ENCODE measurements around the gene NTRK3. TPM values are rescaled to one million over a fixed set of nuclear protein-coding genes. Genes with fewer than 3 reads are reported as not detected.

NTRK3 gene
- total and polyA plus RNA-seq, 2 of the 8 experiments (the other 6 are each of a cell fraction or from before 2014, with no cell fraction given): 4.5 to 6.8 TPM

- TF ChIP-seq CREB1 (IDR thresholded peaks at IDR 0.05) (no peak), POLR2AphosphoS5 (IDR thresholded peaks at IDR 0.05; ENCODE audit: low read depth, low read length) (no peak), CBX5 (IDR thresholded peaks at IDR 0.05; ENCODE audit: low read depth, low read length) (no peak), HDAC2 (IDR thresholded peaks at IDR 0.05; ENCODE audit: borderline replicate concordance in 1 of 2, low read depth in 2 of 2, low read length in 2 of 2) (no peak), BRCA1 (IDR thresholded peaks at IDR 0.05; ENCODE audit: low read depth, low read length) (no peak)
Measured at GRCh38 chr15:88269356-88270062, 13.0 kb upstream of the NTRK3 start (continued).
